Smooth muscle cell (in vitro differentiated cells): Measurements from ENCODE around the gene SMIM28. TPM values are rescaled to one million over a fixed set of nuclear protein-coding genes. Genes with fewer than 3 reads are reported as not detected.

Experiments used
- DNase-seq: peaks from one replicate; lab custom pipeline; 2025; ENCODE audit not compliant: unreplicated experiment; lab: John Stamatoyannopoulos, UW
- H2AFZ ChIP-seq: fragments of 200-600 bp; sonication (generic); 2 replicates; pipeline ENCODE4 v1.6.0; 2016; ENCODE audit warnings: antibody characterized with exemption, low read depth, mild to moderate bottlenecking
- H3F3A ChIP-seq: fragments of 200-600 bp; sonication (generic); 2 replicates; pipeline ENCODE4 v1.6.0; 2017; ENCODE audit warnings: antibody characterized with exemption, low read depth
- H3K27ac ChIP-seq: fragments of 200-600 bp; sonication (generic); 2 replicates; pipeline ENCODE4 v1.5.1; 2016; ENCODE audit warnings: low read depth, mild to moderate bottlenecking
- H3K27me3 ChIP-seq: fragments of 200-600 bp; sonication (generic); 2 replicates; pipeline ENCODE4 v1.6.1; 2016; ENCODE audit warnings: low read depth, mild to moderate bottlenecking
- H3K36me3 ChIP-seq: fragments of 200-600 bp; sonication (generic); 2 replicates; pipeline ENCODE4 v1.5.1; 2016; ENCODE audit warnings: low read depth
- H3K4me1 ChIP-seq: fragments of 200-600 bp; sonication (generic); 2 replicates; pipeline ENCODE4 v1.5.1; 2016; ENCODE audit warnings: low read depth
- H3K4me2 ChIP-seq: fragments of 200-600 bp; sonication (generic); 2 replicates; pipeline ENCODE4 v1.6.0; 2016; ENCODE audit warnings: mild to moderate bottlenecking
- H3K4me3 ChIP-seq: fragments of 200-600 bp; sonication (generic); 2 replicates; pipeline ENCODE4 v1.5.1; 2016; ENCODE audit warnings: mild to moderate bottlenecking
- H3K79me2 ChIP-seq: fragments of 200-600 bp; sonication (generic); 2 replicates; pipeline ENCODE4 v1.6.0; 2016; ENCODE audit warnings: low read depth, mild to moderate bottlenecking
- H3K9ac ChIP-seq: fragments of 200-600 bp; sonication (generic); 2 replicates; pipeline ENCODE4 v1.6.0; 2016; ENCODE audit warnings: low read depth
- H3K9me3 ChIP-seq: fragments of 200-600 bp; sonication (generic); replicated peaks from 2 replicates; pipeline ENCODE4 v1.5.1; 2016; ENCODE audit warnings: low read depth
- H4K20me1 ChIP-seq: fragments of 200-600 bp; sonication (generic); 2 replicates; pipeline ENCODE4 v1.6.0; 2016; ENCODE audit warnings: low read depth
- CTCF ChIP-seq: fragments of 200-600 bp; sonication (generic); IDR thresholded peaks from 2 replicates; pipeline ENCODE4 v1.5.1; 2017; ENCODE audit warnings: borderline replicate concordance, mild to moderate bottlenecking, antibody characterized with exemption; ENCODE audit not compliant: insufficient read depth, poor library complexity, severe bottlenecking
- WGBS: methylation state at CpG from one replicate; pipeline ENCODE4 v1.1.7; 2016; ENCODE audit warnings: low lambda C conversion rate; 5-methylcytosine and 5-hydroxymethylcytosine counted together
- polyA plus RNA-seq: library from polyadenylated mRNA; unstranded; fragments of >200 nt; fragmentation: Nextera tagmentation; extraction: Ambion mirVana; gene quantifications from 2 replicates; pipeline ENCODE4 v1.2.1, GENCODE V29; 2016
- total RNA-seq: library from RNA; depleted of rRNA; stranded (reverse); fragments of >200 nt; gene quantifications from 2 replicates; pipeline ENCODE4 v1.2.3, GENCODE V29; 2014

The SMIM28 gene
- total and polyA plus RNA-seq, 2 experiments from 2014 or later, result not detected

- no peaks in the 10 kb centered on the region for H3K4me1 ChIP-seq
- 80% methylated on average over 4 of the region's 4 CpGs for WGBS
- TF ChIP-seq CTCF, result no peak
Observed at GRCh38 chr6:138378463-138378862, 758 bp downstream of the SMIM28 start.

GRCh38 chr6:138382498-138383265 is 5.0 kb downstream of the SMIM28 start:
- TF ChIP-seq CTCF, result no peak
- no peaks in the 10 kb centered on the region for H3K36me3 ChIP-seq

More at GRCh38 chr6:138378463-138378862, 758 bp downstream of the SMIM28 start:
- no peak for DNase-seq
- H3K36me3 ChIP-seq, result no peaks in the 10 kb centered on the region
- no peak overlapping the region for H3K4me3 ChIP-seq
- H3K9ac ChIP-seq, result no peak overlapping the region
- H2AFZ ChIP-seq, result no peak overlapping the region
- no peak overlapping the region for H3K4me2 ChIP-seq
- no peak overlapping the region for H3K27ac ChIP-seq
- no peaks in the 10 kb centered on the region for H3K27me3 ChIP-seq
- no peaks in the 10 kb centered on the region for H3F3A ChIP-seq
- H3K79me2 ChIP-seq, result no peaks in the 10 kb centered on the region
- H3K9me3 ChIP-seq, result no peaks in the 10 kb centered on the region
- H4K20me1 ChIP-seq, result no peaks in the 10 kb centered on the region

GRCh38 chr6:138383776-138384175 is 6.1 kb downstream of the SMIM28 start:
- no peaks in the 10 kb centered on the region for H3K36me3 ChIP-seq
- H3K9me3 ChIP-seq, result no peaks in the 10 kb centered on the region
- no peaks in the 10 kb centered on the region for H3K4me1 ChIP-seq
- H3K4me2 ChIP-seq, result no peak overlapping the region
- H2AFZ ChIP-seq, result no peak overlapping the region
- WGBS, result 61% methylated on average over 3 of the region's 3 CpGs
- no peak for DNase-seq
- H3K27me3 ChIP-seq, result no peaks in the 10 kb centered on the region
- no peak overlapping the region for H3K9ac ChIP-seq
- no peaks in the 10 kb centered on the region for H3K79me2 ChIP-seq
- H4K20me1 ChIP-seq, result no peaks in the 10 kb centered on the region
- TF ChIP-seq CTCF, result no peak
- no peak overlapping the region for H3K4me3 ChIP-seq
- H3F3A ChIP-seq, result no peaks in the 10 kb centered on the region
- H3K27ac ChIP-seq, result no peak overlapping the region

More at GRCh38 chr6:138382498-138383265, 5.0 kb downstream of the SMIM28 start:
- Histone ChIP-seq H2AFZ (no peak overlapping the region), H3K9me3 (no peaks in the 10 kb centered on the region), H3F3A (no peaks in the 10 kb centered on the region), H3K4me3 (no peak overlapping the region), H3K27me3 (no peaks in the 10 kb centered on the region), H3K27ac (no peak overlapping the region), H3K79me2 (no peaks in the 10 kb centered on the region), H3K4me1 (no peaks in the 10 kb centered on the region), H4K20me1 (no peaks in the 10 kb centered on the region), H3K9ac (no peak overlapping the region), H3K4me2 (no peak overlapping the region)
- 80% methylated on average over 8 of the region's 8 CpGs for WGBS
- DNase-seq, result no peak

- Histone ChIP-seq H3K27me3 (no peaks in the 10 kb centered on the region), H2AFZ (no peak overlapping the region), H3K9me3 (no peaks in the 10 kb centered on the region), H3K9ac (no peak overlapping the region), H3K79me2 (no peaks in the 10 kb centered on the region), H3K4me1 (no peaks in the 10 kb centered on the region), H3F3A (no peaks in the 10 kb centered on the region), H3K4me2 (no peak overlapping the region), H4K20me1 (no peaks in the 10 kb centered on the region), H3K4me3 (no peak overlapping the region), H3K27ac (no peak overlapping the region), H3K36me3 (no peaks in the 10 kb centered on the region)
- WGBS, result 86% methylated on average over 3 of the region's 3 CpGs
- no peak for TF ChIP-seq CTCF
- DNase-seq, result no peak
Observed at GRCh38 chr6:138386897-138387296, 9.2 kb downstream of the SMIM28 start.
